Thymus (tissue), 11 donors: ENCODE results near the gene EN2. TPM values are rescaled to one million over a fixed set of nuclear protein-coding genes. Genes with fewer than 3 reads are reported as not detected.

Experiments
- DNase-seq, 9 donors: peaks; one replicate each; pipeline ENCODE4 v3.0.0-alpha.2; 2013; ENCODE audit warnings: low spot score in 9 of 9, low read depth in 6 of 9, missing footprints in 1 of 9
- H3K27ac ChIP-seq, 2 donors: one replicate each; pipeline ENCODE4 v1.5.1; 2013; ENCODE audit warnings: control low read depth in 1 of 2, low read depth in 1 of 2, low read length in 1 of 2, mild to moderate bottlenecking in 1 of 2, moderate library complexity in 1 of 2
- H3K27me3 ChIP-seq, 2 donors: one replicate each; pipeline ENCODE4 v1.5.1; 2013; ENCODE audit warnings: low read length in 1 of 2; ENCODE audit not compliant: control insufficient read depth in 2 of 2, insufficient read depth in 1 of 2
- H3K36me3 ChIP-seq, 2 donors: one replicate each; pipeline ENCODE4 v1.5.1; 2013; ENCODE audit warnings: low read length in 1 of 2, mild to moderate bottlenecking in 1 of 2, moderate library complexity in 1 of 2; ENCODE audit not compliant: control insufficient read depth in 2 of 2, insufficient read depth in 2 of 2
- H3K4me1 ChIP-seq, 2 donors: one replicate each; pipeline ENCODE4 v1.5.1; 2013; ENCODE audit warnings: low read length in 2 of 2; ENCODE audit not compliant: control insufficient read depth in 2 of 2, insufficient read depth in 2 of 2
- H3K4me3 ChIP-seq, 2 donors: one replicate each; pipeline ENCODE4 v1.5.1; 2013; ENCODE audit warnings: low read length in 2 of 2, control low read depth in 1 of 2, mild to moderate bottlenecking in 1 of 2
- H3K9me3 ChIP-seq, 2 donors: one replicate each; pipeline ENCODE4 v1.5.1; 2013; ENCODE audit warnings: low read length in 1 of 2, mild to moderate bottlenecking in 1 of 2; ENCODE audit not compliant: control insufficient read depth in 2 of 2, insufficient read depth in 1 of 2
- whole genome bisulfite sequencing: extraction: QIAGEN DNeasy Blood & Tissue Kit; methylation state at CpG from one replicate; pipeline ENCODE4 v1.1.7; 2013; 5-methylcytosine and 5-hydroxymethylcytosine counted together
- polyA plus RNA-seq: library from polyadenylated mRNA; stranded (reverse); fragments of 200-250 nt; gene quantifications from one replicate; pipeline ENCODE4 v1.2.3, GENCODE V29; 2013
- total RNA-seq: library from RNA; stranded (reverse); fragments of 120-200 nt; gene quantifications from one replicate; pipeline ENCODE4 v1.2.4, GENCODE V29; 2013
- donor health status: healthy.

EN2 gene
- total and polyA plus RNA-seq, 2 donors = under 0.01 to 0.05 TPM

DNA sequence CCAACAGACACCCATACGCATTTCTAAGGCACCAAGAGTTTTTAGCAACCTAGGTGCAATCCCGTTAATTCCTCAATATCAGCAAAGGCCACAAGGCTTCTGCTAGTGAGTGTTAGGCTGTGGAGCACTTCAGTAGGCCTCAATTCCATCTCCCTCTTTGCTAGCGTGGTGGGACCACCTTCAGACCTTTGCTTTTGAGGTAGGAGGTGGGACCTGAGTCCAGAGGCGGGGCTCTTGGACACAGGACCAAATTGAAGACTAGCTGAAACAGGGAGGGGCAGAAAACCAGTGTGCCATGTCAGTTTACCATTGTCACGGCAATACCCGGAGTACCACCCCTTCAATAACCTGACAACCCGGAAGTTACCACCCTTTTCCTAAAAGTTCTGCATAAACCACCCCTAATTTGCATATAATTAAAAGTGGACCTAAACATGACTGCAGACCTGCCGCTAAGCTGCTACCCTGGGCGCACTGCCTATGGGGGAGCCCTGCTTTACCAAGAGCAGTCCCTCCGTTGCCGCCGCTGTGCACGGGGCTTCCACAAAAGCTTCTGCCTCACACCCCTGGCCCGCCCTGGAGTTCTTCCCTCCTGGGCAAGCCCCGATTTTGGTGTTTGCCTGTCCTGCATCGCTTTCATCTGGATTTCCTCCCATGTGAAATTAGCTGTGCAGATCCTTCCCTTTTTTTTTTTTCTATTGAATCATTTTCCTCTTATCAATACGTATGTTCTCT, 41.1 kb upstream of the EN2 start:
- Histone ChIP-seq H3K4me3 (no peak overlapping the region), H3K9me3 (peaks cover 0 to 2% of the 10 kb centered on the region in 2 donors), H3K4me1 (peaks cover 0 to 3% of the 10 kb centered on the region in 2 donors), H3K36me3 (no peaks in the 10 kb centered on the region), H3K27me3 (peaks cover 0 to 54% of the 10 kb centered on the region in 2 donors), H3K27ac (no peak overlapping the region)
- WGBS = 94% methylated on average over 17 of the region's 17 CpGs
- DNase-seq = no peak

DNA sequence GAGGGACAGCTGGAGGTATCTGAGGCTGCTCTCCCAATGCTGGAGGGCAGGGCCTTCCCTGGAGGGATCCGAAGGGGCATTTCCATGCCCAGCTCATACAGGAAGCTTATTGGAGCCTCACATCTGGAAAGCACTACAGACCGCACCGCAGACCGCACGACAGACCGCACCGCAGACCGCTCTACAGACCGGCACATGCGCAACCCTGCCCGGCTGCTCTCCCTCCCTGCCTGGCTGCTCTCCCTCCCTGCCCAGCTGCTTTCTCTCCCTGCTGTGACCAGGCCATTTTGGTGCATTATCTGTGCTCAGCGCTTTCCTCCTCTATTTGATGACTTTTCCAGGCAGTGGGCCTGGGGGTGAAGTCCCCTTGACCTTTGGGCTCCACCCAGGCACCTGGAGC, 39.6 kb upstream of the EN2 start:
- no peak overlapping the region for H3K27ac ChIP-seq
- WGBS = 95% methylated on average over 12 of the region's 12 CpGs
- no peak overlapping the region for H3K4me3 ChIP-seq
- H3K9me3 ChIP-seq = no peaks in the 10 kb centered on the region
- no peaks in the 10 kb centered on the region for H3K36me3 ChIP-seq
- peaks cover 0 to 47% of the 10 kb centered on the region in 2 donors for H3K27me3 ChIP-seq
- no peaks in the 10 kb centered on the region for H3K4me1 ChIP-seq
- DNase-seq = no peak

DNA sequence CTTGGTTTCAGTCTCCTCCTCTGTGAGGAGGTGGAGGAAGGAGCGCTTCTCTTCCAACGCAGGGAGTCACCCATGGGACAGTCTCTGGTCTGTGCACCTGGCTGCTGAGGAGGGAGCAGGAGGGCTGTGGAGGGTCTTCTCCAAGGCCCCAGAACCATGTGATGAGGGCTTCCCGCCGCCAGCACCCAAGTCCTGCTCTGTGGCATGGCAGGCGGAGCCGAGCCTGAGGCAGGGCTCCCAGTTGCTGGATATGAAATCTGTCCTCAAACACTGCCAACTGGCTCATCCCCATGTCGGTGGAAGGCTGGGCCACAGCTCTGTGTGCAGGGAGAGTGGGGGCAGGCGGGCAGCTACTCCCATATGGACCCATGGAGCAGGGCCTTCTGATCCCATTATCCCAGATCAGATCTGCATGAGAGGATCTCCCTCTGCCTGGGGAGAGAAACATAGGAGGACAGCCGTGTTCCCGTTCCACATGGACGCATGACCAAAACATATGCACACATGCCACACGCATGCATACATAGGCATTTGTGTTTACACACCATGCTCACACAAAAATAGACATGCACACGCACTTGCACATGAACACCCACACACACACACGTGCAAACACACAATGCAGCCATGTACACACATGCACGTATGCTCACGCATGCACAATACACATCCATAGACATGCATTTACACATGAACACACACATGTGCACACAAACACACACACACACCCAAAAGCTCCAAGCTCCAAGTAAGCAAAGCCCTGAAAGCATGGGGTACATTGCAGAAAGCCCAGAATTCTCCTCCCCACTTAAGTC, 38.8 kb upstream of the EN2 start:
- DNase-seq = no peak
- Histone ChIP-seq H3K27ac (no peak overlapping the region), H3K9me3 (no peaks in the 10 kb centered on the region), H3K4me1 (no peaks in the 10 kb centered on the region), H3K27me3 (peaks cover 0 to 46% of the 10 kb centered on the region in 2 donors), H3K4me3 (no peak overlapping the region), H3K36me3 (no peaks in the 10 kb centered on the region)
- 97% methylated on average over 16 of the region's 16 CpGs for WGBS

DNA sequence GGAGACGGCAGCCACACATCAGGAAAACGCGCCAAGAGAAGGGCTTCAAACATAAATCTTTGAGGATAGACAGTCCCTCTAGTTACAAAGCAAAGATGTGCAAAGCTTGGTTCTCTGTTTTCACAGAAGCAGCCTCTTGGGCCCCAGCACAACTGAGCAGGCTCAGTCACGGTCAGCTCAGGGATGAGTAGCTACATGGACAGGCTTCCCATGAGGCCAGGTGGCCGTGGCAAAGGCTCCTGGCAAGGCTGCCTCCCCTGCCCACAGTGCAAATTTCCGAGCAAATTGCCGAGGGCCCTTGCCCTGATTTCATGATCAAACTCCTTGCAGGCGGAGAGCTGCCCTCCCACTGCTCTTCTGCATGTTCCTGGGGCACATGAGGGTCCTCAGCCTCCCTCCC, 37.8 kb upstream of the EN2 start:
- peaks cover 0 to 47% of the 10 kb centered on the region in 2 donors for H3K27me3 ChIP-seq

DNA sequence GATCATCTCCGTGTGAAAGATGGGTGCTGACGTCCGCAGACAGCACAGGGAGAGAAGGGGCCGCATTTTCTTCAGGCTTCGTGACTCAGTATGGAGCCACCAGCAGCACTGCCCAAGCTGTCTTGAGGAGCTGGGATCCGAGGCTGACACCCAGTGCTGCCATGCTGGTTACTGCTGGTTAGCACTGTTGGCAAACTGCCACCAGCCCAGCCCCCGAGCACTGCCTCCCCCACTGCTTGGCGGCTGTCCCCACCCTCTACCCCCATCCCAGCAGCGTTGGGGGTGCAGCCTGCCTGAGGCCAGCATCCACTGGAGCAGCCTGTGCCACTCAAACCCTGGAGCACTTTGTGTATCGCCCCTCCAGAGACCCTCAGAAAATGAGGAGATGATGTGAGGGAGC, 35.8 kb upstream of the EN2 start:
- Histone ChIP-seq H3K36me3 (no peaks in the 10 kb centered on the region), H3K27ac (no peak overlapping the region), H3K27me3 (peaks cover 0 to 49% of the 10 kb centered on the region in 2 donors), H3K4me1 (no peaks in the 10 kb centered on the region), H3K4me3 (no peak overlapping the region), H3K9me3 (no peaks in the 10 kb centered on the region)
- DNase-seq = no peak
- WGBS = 80% methylated on average over 10 of the region's 10 CpGs

More for the DNA sequence above, 37.8 kb upstream of the EN2 start:
- no peaks in the 10 kb centered on the region for H3K4me1 ChIP-seq
- H3K4me3 ChIP-seq = no peak overlapping the region
- no peaks in the 10 kb centered on the region for H3K9me3 ChIP-seq
- WGBS = 91% methylated on average over 8 of the region's 8 CpGs
- no peak overlapping the region for H3K27ac ChIP-seq
- H3K36me3 ChIP-seq = no peaks in the 10 kb centered on the region
- DNase-seq = no peak

DNA sequence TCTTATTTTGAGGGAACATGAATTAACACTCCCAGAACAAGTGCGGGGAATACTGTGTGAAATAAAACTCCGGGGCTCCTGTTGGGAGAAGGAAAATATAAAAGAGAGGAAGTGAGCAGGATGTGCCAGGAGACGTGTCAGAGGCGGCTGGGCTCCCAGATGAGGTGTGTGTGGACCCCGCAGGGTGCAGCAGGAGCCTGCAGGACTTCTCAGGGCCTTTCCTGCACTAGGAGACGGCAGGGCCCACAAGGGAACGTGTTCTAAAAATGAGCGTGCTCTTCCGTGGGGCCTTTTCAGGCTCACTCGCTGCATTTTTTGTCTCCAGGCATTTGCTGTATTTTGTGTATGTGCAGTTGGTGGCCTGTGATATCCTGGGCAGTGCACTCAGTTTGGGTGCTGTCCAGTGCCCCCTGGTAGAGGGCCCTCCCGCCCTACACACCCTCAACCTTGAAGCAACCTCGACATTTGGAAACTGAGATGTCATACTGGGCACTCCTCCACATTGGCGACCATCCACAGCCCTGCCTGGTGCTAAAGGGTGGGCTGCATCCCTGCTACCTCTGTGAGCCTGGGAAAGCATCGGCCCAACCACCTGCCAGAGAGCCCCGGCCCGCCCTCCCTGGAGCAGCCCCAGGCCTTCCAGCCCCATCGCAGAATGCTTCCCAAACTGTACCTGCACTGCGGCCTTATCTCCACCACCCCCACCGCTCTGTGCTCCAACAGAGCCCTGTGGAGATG, 35.2 kb upstream of the EN2 start:
- no peaks in the 10 kb centered on the region for H3K4me1 ChIP-seq
- 87% methylated on average over 19 of the region's 19 CpGs for WGBS
- DNase-seq = no peak
- no peaks in the 10 kb centered on the region for H3K9me3 ChIP-seq
- peaks cover 0 to 46% of the 10 kb centered on the region in 2 donors for H3K27me3 ChIP-seq
- no peak overlapping the region for H3K4me3 ChIP-seq
- H3K27ac ChIP-seq = no peak overlapping the region
- H3K36me3 ChIP-seq = no peaks in the 10 kb centered on the region

DNA sequence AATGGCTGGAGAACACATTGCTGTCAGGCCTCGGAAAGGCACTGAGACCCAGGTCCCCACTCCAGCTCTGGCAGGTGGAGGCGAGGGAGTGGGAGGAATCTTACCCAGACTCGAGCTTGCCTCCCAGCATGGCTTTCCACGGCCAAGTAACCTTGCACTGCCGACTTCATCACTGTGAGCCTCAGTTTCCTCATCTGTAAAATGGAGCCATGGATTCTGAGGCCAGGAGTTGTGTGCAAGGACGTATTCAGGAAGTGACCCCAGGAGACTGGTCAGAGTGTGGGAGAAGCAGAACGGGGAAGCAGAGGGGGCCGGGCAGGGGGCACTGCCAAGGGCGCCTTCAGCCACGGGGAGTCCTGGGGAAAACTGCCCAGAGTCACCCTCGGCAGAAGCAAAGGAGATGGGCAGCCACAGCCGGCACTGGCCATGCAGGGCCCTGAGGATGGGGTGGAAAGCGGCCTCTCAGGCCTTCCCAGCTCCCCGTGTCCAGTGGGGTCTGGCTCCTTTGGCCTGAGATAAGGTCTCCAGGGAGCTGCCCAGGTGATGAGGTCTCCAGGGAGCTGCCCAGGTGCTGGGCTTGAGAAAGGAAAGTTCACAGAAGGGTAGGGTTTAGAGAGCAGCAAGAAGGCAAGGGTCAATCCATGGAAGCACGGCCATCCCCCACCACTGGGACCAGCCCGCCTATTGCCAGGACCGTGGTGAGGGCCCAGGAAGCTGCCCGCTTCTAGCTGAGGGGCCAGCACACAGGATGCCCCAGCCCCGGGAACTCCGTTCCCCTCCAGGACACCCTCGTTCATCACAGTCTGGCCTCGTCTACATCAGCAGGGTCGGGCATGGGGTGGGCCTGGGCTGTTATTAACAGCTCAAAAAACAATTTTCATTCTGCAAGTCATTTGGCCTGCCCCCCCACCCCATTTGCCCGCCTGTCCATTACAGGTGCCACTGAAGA, 34.3 kb upstream of the EN2 start:
- Histone ChIP-seq H3K4me3 (no peak overlapping the region), H3K4me1 (no peaks in the 10 kb centered on the region), H3K9me3 (no peaks in the 10 kb centered on the region), H3K27ac (no peak overlapping the region), H3K27me3 (peaks cover 0 to 46% of the 10 kb centered on the region in 2 donors), H3K36me3 (no peaks in the 10 kb centered on the region)
- DNase-seq = no peak
- WGBS = 90% methylated on average over 24 of the region's 24 CpGs

DNA sequence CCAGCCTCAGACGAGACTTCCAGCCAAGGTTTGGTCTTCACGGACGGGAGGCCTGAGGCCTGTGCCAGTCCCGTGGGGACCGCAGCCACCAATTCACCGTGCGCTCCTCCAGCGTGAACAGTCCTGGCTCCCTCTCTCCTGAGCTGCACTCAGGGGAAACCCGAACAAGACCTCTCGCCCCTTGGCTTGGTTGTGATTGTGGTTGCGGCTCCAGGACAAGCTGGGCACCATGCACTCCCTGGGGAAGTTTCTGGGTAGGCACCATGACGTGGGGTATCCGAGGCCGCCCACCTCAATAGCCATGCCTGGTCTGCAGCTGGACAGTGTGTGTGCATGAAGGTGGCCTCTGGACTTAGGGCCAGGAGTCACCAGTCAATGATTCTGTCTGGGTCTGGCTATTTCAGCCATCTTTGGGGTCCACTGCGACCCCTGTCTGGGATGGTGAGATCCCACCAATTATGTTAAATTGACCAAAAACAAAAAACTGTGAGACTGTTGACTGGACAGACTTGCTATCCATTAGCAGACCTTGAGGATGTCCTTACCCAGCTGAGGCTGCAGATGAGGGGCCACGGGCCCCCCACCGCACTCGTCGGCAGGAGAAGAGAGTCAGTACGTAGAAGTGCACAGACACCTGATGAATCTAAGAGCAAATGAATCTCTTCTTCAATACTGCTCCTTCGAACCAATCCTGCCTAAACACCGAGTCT, 33.5 kb upstream of the EN2 start:
- H3K27ac ChIP-seq = no peak overlapping the region
- no peak for DNase-seq
- no peaks in the 10 kb centered on the region for H3K4me1 ChIP-seq
- peaks cover 0 to 49% of the 10 kb centered on the region in 2 donors for H3K27me3 ChIP-seq
- H3K4me3 ChIP-seq = no peak overlapping the region
- no peaks in the 10 kb centered on the region for H3K36me3 ChIP-seq
- 97% methylated on average over 22 of the region's 22 CpGs for WGBS
- H3K9me3 ChIP-seq = no peaks in the 10 kb centered on the region
